HG02759 (cell line): ENCODE results near the gene RLN3.

Source experiments
- ATAC-seq: cut with Tn5 transposase; IDR thresholded peaks from one replicate; pipeline ENCODE4 v1.9.1; 2021; ENCODE audit warnings: mild to moderate bottlenecking, moderate library complexity; ENCODE audit not compliant: unreplicated experiment

RLN3 gene

GRCh38 chr19:14052470-14052869 lies 24.5 kb downstream of the RLN3 start:
- no peak for ATAC-seq

GRCh38 chr19:14053032-14053431 lies 25.1 kb downstream of the RLN3 start:
- no peak for ATAC-seq

GRCh38 chr19:14053500-14053899 lies 25.6 kb downstream of the RLN3 start:
- ATAC-seq, result no peak

- no peak for ATAC-seq
Observed at GRCh38 chr19:14054099-14054498, 26.2 kb downstream of the RLN3 start.

GRCh38 chr19:14054721-14055120 lies 26.8 kb downstream of the RLN3 start:
- ATAC-seq, result no peak

GRCh38 chr19:14055396-14055795 lies 27.4 kb downstream of the RLN3 start:
- no peak for ATAC-seq

GRCh38 chr19:14056069-14056666 lies 28.2 kb downstream of the RLN3 start:
- no peak for ATAC-seq

GRCh38 chr19:14056741-14057356 lies 28.9 kb downstream of the RLN3 start:
- no peak for ATAC-seq

GRCh38 chr19:14058182-14059092 lies 30.5 kb downstream of the RLN3 start:
- no peak for ATAC-seq

- ATAC-seq, result no peak
Observed at GRCh38 chr19:14059093-14059480, 31.1 kb downstream of the RLN3 start.

GRCh38 chr19:14059652-14060155 lies 31.8 kb downstream of the RLN3 start:
- no peak for ATAC-seq

GRCh38 chr19:14061081-14061749 lies 33.3 kb downstream of the RLN3 start:
- ATAC-seq, result no peak

- ATAC-seq, result no peak
Observed at GRCh38 chr19:14061751-14062557, 34.0 kb downstream of the RLN3 start, which contains the start of gene PALM3. Gene PALM3, minus strand, starts transcription at chr19:14062076. Its CDS starts 96 bp downstream, at chr19:14061980.

- no peak for ATAC-seq
Observed at GRCh38 chr19:14062558-14062855, 34.6 kb downstream of the RLN3 start.

GRCh38 chr19:14063105-14063504 lies 35.2 kb downstream of the RLN3 start:
- no peak for ATAC-seq

- no peak for ATAC-seq
Observed at GRCh38 chr19:14066134-14066533, 38.2 kb downstream of the RLN3 start.

- no peak for ATAC-seq
Observed at GRCh38 chr19:14070268-14071050, 42.5 kb downstream of the RLN3 start.

GRCh38 chr19:14072535-14073260 lies 44.8 kb downstream of the RLN3 start, which contains the start of gene MISP3:
Gene MISP3, plus strand, starts transcription at chr19:14072786. Its CDS starts 524 bp downstream, at chr19:14073310.
- ATAC-seq, result peak; percentile 20
